Measurements from ENCODE around the gene FCN3.

- TF ChIP-seq, protein P1, sequence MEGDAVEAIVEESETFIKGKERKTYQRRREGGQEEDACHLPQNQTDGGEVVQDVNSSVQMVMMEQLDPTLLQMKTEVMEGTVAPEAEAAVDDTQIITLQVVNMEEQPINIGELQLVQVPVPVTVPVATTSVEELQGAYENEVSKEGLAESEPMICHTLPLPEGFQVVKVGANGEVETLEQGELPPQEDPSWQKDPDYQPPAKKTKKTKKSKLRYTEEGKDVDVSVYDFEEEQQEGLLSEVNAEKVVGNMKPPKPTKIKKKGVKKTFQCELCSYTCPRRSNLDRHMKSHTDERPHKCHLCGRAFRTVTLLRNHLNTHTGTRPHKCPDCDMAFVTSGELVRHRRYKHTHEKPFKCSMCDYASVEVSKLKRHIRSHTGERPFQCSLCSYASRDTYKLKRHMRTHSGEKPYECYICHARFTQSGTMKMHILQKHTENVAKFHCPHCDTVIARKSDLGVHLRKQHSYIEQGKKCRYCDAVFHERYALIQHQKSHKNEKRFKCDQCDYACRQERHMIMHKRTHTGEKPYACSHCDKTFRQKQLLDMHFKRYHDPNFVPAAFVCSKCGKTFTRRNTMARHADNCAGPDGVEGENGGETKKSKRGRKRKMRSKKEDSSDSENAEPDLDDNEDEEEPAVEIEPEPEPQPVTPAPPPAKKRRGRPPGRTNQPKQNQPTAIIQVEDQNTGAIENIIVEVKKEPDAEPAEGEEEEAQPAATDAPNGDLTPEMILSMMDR (IDR thresholded peaks at IDR 0.05 in 2 of 3, conservative IDR thresholded peaks at IDR 0.05 in 1 of 3; ENCODE audit: control insufficient read depth in 2 of 3, extremely low read depth in 1 of 3, insufficient read depth in 1 of 3, low read depth in 3 of 3, low read length in 3 of 3): no peak
- TF ChIP-seq NFIC (IDR thresholded peaks at IDR 0.05; ENCODE audit: low read depth, low read length) (peak; percentile 70), EZH2 (IDR thresholded peaks at IDR 0.05; ENCODE audit: borderline replicate concordance, control insufficient read depth, low read depth, low read length) (no peak), USF1 (IDR thresholded peaks at IDR 0.05; ENCODE audit: borderline replicate concordance, extremely low read length, insufficient read depth, low read depth, low read length) (no peak), POLR2AphosphoS5 (IDR thresholded peaks at IDR 0.05; ENCODE audit: low read length) (no peak), TAF1 (IDR thresholded peaks at IDR 0.05; ENCODE audit: borderline replicate concordance, low read depth, low read length) (no peak; the same call in 1 of the 2 replicates), IRF3 (IDR thresholded peaks at IDR 0.05) (no peak), RAD21 (IDR thresholded peaks at IDR 0.05; ENCODE audit: insufficient read depth, low read depth, low read length) (no peak)
- TF ChIP-seq, protein P2, sequence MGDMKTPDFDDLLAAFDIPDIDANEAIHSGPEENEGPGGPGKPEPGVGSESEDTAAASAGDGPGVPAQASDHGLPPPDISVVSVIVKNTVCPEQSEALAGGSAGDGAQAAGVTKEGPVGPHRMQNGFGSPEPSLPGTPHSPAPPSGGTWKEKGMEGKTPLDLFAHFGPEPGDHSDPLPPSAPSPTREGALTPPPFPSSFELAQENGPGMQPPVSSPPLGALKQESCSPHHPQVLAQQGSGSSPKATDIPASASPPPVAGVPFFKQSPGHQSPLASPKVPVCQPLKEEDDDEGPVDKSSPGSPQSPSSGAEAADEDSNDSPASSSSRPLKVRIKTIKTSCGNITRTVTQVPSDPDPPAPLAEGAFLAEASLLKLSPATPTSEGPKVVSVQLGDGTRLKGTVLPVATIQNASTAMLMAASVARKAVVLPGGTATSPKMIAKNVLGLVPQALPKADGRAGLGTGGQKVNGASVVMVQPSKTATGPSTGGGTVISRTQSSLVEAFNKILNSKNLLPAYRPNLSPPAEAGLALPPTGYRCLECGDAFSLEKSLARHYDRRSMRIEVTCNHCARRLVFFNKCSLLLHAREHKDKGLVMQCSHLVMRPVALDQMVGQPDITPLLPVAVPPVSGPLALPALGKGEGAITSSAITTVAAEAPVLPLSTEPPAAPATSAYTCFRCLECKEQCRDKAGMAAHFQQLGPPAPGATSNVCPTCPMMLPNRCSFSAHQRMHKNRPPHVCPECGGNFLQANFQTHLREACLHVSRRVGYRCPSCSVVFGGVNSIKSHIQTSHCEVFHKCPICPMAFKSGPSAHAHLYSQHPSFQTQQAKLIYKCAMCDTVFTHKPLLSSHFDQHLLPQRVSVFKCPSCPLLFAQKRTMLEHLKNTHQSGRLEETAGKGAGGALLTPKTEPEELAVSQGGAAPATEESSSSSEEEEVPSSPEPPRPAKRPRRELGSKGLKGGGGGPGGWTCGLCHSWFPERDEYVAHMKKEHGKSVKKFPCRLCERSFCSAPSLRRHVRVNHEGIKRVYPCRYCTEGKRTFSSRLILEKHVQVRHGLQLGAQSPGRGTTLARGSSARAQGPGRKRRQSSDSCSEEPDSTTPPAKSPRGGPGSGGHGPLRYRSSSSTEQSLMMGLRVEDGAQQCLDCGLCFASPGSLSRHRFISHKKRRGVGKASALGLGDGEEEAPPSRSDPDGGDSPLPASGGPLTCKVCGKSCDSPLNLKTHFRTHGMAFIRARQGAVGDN (IDR thresholded peaks at IDR 0.05): peak; percentile 98
Measured at GRCh38 chr1:27418326-27419185, 43.9 kb upstream of the FCN3 start.

Measured in GM12878 (cell line).